ENCODE results near the gene CYFIP2.

CYFIP2 gene

GRCh38 chr5:157301066-157301465 is 35.1 kb downstream of the CYFIP2 start (continued):
- no peak for TF ChIP-seq ZFP37 (tag by site-specific recombination; IDR thresholded peaks at IDR 0.05)
- TF ChIP-seq ZNF501 (tag by site-specific recombination; IDR thresholded peaks at IDR 0.05) = no peak
- no peak for TF ChIP-seq ZSCAN16 (tag by site-specific recombination; IDR thresholded peaks at IDR 0.05)
- no peak for TF ChIP-seq GLIS2 (tag by site-specific recombination; IDR thresholded peaks at IDR 0.05)
- no peak for TF ChIP-seq ZNF791 (tag by site-specific recombination; IDR thresholded peaks at IDR 0.05)
- no peak for TF ChIP-seq ZNF473 (tag by site-specific recombination; IDR thresholded peaks at IDR 0.05)

GRCh38 chr5:157303023-157303422 is 37.1 kb downstream of the CYFIP2 start:
- no peak overlapping the region for H3K4me3 ChIP-seq (ENCODE audit: low read depth, low read length)
- peaks cover 34 to 88% of the 10 kb centered on the region in 2 experiments for H3K36me3 ChIP-seq (ENCODE audit: control insufficient read depth in 2 of 2, insufficient read depth in 1 of 2, low read length in 2 of 2)
- TF ChIP-seq HOXA7 (CRISPR knock-in tag; IDR thresholded peaks at IDR 0.05; ENCODE audit: borderline replicate concordance) = no peak
- TF ChIP-seq ZFP69B (tag by site-specific recombination; IDR thresholded peaks at IDR 0.05) = no peak
- no peak for TF ChIP-seq ZNF514 (tag by site-specific recombination; IDR thresholded peaks at IDR 0.05)
- POLR2A ChIA-PET = no interaction called here
- H3K27ac ChIP-seq (ENCODE audit: extremely low read depth, low read depth, low read length) = no peak overlapping the region
- CTCF ChIA-PET = interaction anchor here (0.9 to 3.0 kb wide), 4 partner anchors 8 to 50 kb away, joined by 3 to 7 read pairs (median 4); no protein-coding TSS in a partner anchor
- H3K9me3 ChIP-seq (ENCODE audit: control insufficient read depth, insufficient read depth, low read depth, low read length) = no peaks in the 10 kb centered on the region
- H3K4me1 ChIP-seq (ENCODE audit: control insufficient read depth, insufficient read depth, low read length) = no peaks in the 10 kb centered on the region

GRCh38 chr5:157303667-157304327 is 37.9 kb downstream of the CYFIP2 start:
- ChIA-PET CTCF (interaction anchor here (0.8 to 3.0 kb wide), 8 partner anchors 9 to 439 kb away, joined by 3 to 7 read pairs (median 4); no protein-coding TSS in a partner anchor), POLR2A (no interaction called here)
- Histone ChIP-seq H3K4me3 (ENCODE audit: low read depth, low read length) (no peak overlapping the region), H3K27ac (ENCODE audit: extremely low read depth, low read depth, low read length) (no peak overlapping the region), H3K4me1 (ENCODE audit: control insufficient read depth, insufficient read depth, low read length) (no peaks in the 10 kb centered on the region), H3K9me3 (ENCODE audit: control insufficient read depth, insufficient read depth, low read depth, low read length) (no peaks in the 10 kb centered on the region), H3K36me3 (ENCODE audit: control insufficient read depth in 2 of 2, insufficient read depth in 1 of 2, low read length in 2 of 2) (peaks cover 26 to 88% of the 10 kb centered on the region in 2 experiments)
- no peak for TF ChIP-seq REPIN1 (tag by site-specific recombination; IDR thresholded peaks at IDR 0.05; ENCODE audit: low read depth)
- TF ChIP-seq ZNF692 (tag by site-specific recombination; IDR thresholded peaks at IDR 0.05) = no peak

- Histone ChIP-seq H3K27ac (ENCODE audit: extremely low read depth, low read depth, low read length) (no peak overlapping the region), H3K4me1 (ENCODE audit: control insufficient read depth, insufficient read depth, low read length) (no peaks in the 10 kb centered on the region), H3K9me3 (ENCODE audit: control insufficient read depth, insufficient read depth, low read depth, low read length) (no peaks in the 10 kb centered on the region), H3K4me3 (ENCODE audit: low read depth, low read length) (no peak overlapping the region), H3K36me3 (ENCODE audit: control insufficient read depth in 2 of 2, insufficient read depth in 1 of 2, low read length in 2 of 2) (peaks cover 17 to 88% of the 10 kb centered on the region in 2 experiments; a peak in 2 of 3 replicates)
- TF ChIP-seq ZNF366 (tag by site-specific recombination; conservative IDR thresholded peaks at IDR 0.05) (no peak), ZNF10 (tag by site-specific recombination; IDR thresholded peaks at IDR 0.05) (no peak), PRDM2 (tag by site-specific recombination; IDR thresholded peaks at IDR 0.05; ENCODE audit: borderline replicate concordance) (no peak), ZNF354C (tag by site-specific recombination; IDR thresholded peaks at IDR 0.05; ENCODE audit: borderline replicate concordance, low read depth) (no peak), TCF7L2 (IDR thresholded peaks at IDR 0.05; ENCODE audit: borderline replicate concordance, low read depth, low read length) (no peak), SCRT1 (tag by site-specific recombination; IDR thresholded peaks at IDR 0.05; ENCODE audit: borderline replicate concordance) (no peak), ZNF792 (tag by site-specific recombination; IDR thresholded peaks at IDR 0.05) (no peak), ZBTB20 (tag by site-specific recombination; IDR thresholded peaks at IDR 0.05) (no peak), ZNF302 (tag by site-specific recombination; IDR thresholded peaks at IDR 0.05; ENCODE audit: low read depth) (no peak), ZNF747 (tag by site-specific recombination; IDR thresholded peaks at IDR 0.05) (no peak), ZNF830 (tag by site-specific recombination; IDR thresholded peaks at IDR 0.05; ENCODE audit: low read depth) (no peak)
- ChIA-PET CTCF (interaction anchor here (1.3 kb wide), 1 partner anchor 52 kb away, joined by 4 read pairs; no protein-coding TSS in a partner anchor), POLR2A (no interaction called here)
Observed at GRCh38 chr5:157306081-157306480, 40.2 kb downstream of the CYFIP2 start.
